Transverse colon (tissue), 4 donors: Measurements from ENCODE around the gene PAPPA.

ENCODE experiments used
- CTCF ChIP-seq, 5 experiments: fragments of 200-600 bp in 3 of 5; fragments of 450-650 bp in 2 of 5; sonication (generic) in 3 of 5; IDR thresholded peaks; 1 replicate in 2 of 5; 2 replicates in 3 of 5; pipeline ENCODE4 v1.5.1; 2016 to 2017; ENCODE audit warnings: antibody characterized with exemption in 5 of 5, inconsistent platforms in 3 of 5, mild to moderate bottlenecking in 2 of 5, moderate library complexity in 1 of 5
- EP300 ChIP-seq: sonication (generic); formaldehyde crosslinking; IDR thresholded peaks from one replicate; pipeline ENCODE4 v1.6.1; 2017; ENCODE audit warnings: antibody characterized with exemption, low read depth
- POLR2A ChIP-seq: fragments of 450-650 bp; IDR thresholded peaks from one replicate; pipeline ENCODE4 v1.6.1; 2016; ENCODE audit warnings: antibody characterized with exemption, mild to moderate bottlenecking, moderate library complexity
- POLR2AphosphoS5 ChIP-seq, 3 donors: sonication (generic); formaldehyde crosslinking; IDR thresholded peaks; one replicate each; pipeline ENCODE4 v1.6.1; 2016; ENCODE audit warnings: antibody characterized with exemption in 3 of 3

- TF ChIP-seq POLR2A (no peak), CTCF (IDR thresholded peaks at IDR 0.05) (no peak), POLR2AphosphoS5 (IDR thresholded peaks at IDR 0.05) (no peak), EP300 (no peak)
These were observed 265.6 kb downstream of the PAPPA start for GRCh38 chr9:116419181-116419580.
